HG03039 (cell line): ENCODE results near the gene CACNA1I.
"Not testable (repeated sequence)": the region's sequence is repeated elsewhere in the genome, so short reads cannot be mapped to it uniquely, and the experiment has no call there.

Source experiments
- ATAC-seq: cut with Tn5 transposase; IDR thresholded peaks from one replicate; pipeline ENCODE4 v1.9.1; 2021; ENCODE audit warnings: mild to moderate bottlenecking, moderate library complexity; ENCODE audit not compliant: unreplicated experiment

CACNA1I gene

GRCh38 chr22:39570665-39571064 is at the start of gene CACNA1I:
CACNA1I (plus strand) TSS chr22:39570753; CDS start chr22:39570753, 0 bp downstream.
- ATAC-seq = no peak

DNA sequence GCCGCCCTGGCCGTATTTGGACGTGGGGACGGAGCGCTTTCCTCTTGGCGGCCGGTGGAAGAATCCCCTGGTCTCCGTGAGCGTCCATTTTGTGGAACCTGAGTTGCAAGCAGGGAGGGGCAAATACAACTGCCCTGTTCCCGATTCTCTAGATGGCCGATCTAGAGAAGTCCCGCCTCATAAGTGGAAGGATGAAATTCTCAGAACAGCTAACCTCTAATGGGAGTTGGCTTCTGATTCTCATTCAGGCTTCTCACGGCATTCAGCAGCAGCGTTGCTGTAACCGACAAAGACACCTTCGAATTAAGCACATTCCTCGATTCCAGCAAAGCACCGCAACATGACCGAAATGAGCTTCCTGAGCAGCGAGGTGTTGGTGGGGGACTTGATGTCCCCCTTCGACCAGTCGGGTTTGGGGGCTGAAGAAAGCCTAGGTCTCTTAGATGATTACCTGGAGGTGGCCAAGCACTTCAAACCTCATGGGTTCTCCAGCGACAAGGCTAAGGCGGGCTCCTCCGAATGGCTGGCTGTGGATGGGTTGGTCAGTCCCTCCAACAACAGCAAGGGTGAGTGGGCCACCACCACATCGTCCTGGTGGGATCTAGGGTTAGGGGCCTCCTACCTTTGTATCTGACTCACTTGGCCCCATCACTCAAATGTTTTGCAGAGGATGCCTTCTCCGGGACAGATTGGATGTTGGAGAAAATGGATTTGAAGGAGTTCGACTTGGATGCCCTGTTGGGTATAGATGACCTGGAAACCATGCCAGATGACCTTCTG is 49.3 kb upstream of the CACNA1I start:
- ATAC-seq = not testable (repeated sequence)

- ATAC-seq = not testable (repeated sequence)
These were observed 48.5 kb upstream of the CACNA1I start for GRCh38 chr22:39522091-39522490.

GRCh38 chr22:39522567-39523300 is 47.8 kb upstream of the CACNA1I start:
- no peak for ATAC-seq

DNA sequence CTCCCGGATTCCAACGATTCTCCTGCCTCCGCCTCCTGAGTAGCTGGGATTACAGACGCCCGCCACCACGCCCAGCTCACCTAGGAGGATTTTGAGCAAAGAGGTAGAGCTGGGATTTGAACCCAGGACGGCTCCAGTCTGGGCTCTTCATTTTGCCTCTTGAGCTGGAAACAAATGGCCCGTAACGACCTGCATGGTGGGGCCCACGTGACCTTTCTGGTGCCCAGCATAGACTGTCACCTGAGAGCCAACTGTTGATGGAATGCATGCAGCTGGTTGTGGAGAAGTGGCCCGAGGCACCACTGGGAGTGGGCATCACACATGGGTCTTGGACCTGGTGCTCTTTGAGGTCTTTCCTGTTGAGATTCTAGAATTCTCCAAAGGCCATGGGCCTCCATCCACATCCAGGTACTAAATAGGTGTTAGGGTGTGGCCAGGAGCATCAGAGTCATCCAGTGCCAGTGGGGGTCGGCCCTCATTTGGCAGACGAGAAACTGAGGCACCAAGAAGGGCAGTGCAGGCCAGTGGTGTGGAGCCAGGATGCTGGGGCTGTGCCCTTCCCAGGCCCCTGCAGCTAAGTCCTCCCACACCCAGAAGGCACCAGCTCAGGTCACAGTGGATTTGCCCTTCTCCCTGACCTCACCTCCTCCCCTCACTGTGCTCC is 46.3 kb upstream of the CACNA1I start:
- no peak for ATAC-seq

GRCh38 chr22:39524753-39525657 is 45.5 kb upstream of the CACNA1I start:
- no peak for ATAC-seq

GRCh38 chr22:39525658-39525975 is 44.9 kb upstream of the CACNA1I start:
- ATAC-seq = no peak

GRCh38 chr22:39526736-39527171 is 43.8 kb upstream of the CACNA1I start:
- no peak for ATAC-seq

GRCh38 chr22:39527481-39527961 is 43.0 kb upstream of the CACNA1I start:
- no peak for ATAC-seq

DNA sequence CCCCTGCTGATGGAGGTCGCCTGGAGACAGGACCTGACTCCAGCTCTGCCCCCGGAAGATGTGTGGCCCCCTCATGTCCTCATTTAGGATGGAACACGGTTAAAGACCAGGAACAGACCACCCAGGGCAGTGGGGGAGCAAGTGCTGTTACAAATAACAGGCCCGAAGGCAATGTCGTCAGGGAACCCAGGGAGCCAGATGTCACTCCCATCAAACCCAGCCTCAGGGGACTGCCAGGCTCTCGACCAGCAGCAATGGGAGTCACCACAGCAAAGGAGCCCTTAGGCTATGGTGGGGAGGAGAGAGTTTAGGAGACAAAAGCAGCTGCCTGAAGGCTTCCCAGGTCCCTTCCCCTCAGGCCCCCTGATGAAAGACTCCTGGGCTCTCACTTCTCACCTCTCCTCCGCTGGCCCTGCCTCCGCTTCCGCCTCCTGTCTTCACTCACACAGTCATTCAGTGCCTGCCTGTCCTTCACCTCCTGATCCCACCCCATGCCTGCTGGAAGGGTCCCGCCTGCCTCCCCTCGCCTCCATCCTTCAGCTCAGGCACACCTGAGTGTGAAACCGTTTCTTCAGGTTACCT is 42.4 kb upstream of the CACNA1I start:
- no peak for ATAC-seq

- ATAC-seq = peak; percentile 25
These were observed 41.7 kb upstream of the CACNA1I start for GRCh38 chr22:39528681-39529486.

- no peak for ATAC-seq
These were observed 41.1 kb upstream of the CACNA1I start for GRCh38 chr22:39529487-39529851.

GRCh38 chr22:39530116-39530515 is 40.4 kb upstream of the CACNA1I start:
- no peak for ATAC-seq

- ATAC-seq = no peak
These were observed 39.7 kb upstream of the CACNA1I start for GRCh38 chr22:39530692-39531331.

GRCh38 chr22:39532215-39533073 is 38.1 kb upstream of the CACNA1I start, which contains the start of gene RPS19BP1:
RPS19BP1 (minus strand) TSS chr22:39532748; CDS start chr22:39532738, 10 bp downstream.
- ATAC-seq = peak; percentile 66

- no peak for ATAC-seq
These were observed 36.5 kb upstream of the CACNA1I start for GRCh38 chr22:39534092-39534506.

GRCh38 chr22:39534591-39535356 is 35.8 kb upstream of the CACNA1I start:
- no peak for ATAC-seq
